ENCODE data around the gene WNT9A.
"Not testable (repeated sequence)": the region's sequence is repeated elsewhere in the genome, so short reads cannot be mapped to it uniquely, and the experiment has no call there.

WNT9A gene

GRCh38 chr1:227922501-227923352 is 25.0 kb downstream of the WNT9A start:
- DNase-seq = no peak

GRCh38 chr1:227921461-227922185 is 26.1 kb downstream of the WNT9A start:
- DNase-seq = no peak

- DNase-seq = no peak
Measured at GRCh38 chr1:227920896-227921295, 26.8 kb downstream of the WNT9A start.

GRCh38 chr1:227920426-227920825 is 27.3 kb downstream of the WNT9A start:
- no peak for DNase-seq

- no peak for DNase-seq
Measured at GRCh38 chr1:227919906-227920305, 27.8 kb downstream of the WNT9A start.

GRCh38 chr1:227918736-227919135 is 29.0 kb downstream of the WNT9A start:
- DNase-seq = no peak

GRCh38 chr1:227918083-227918700 is 29.5 kb downstream of the WNT9A start:
- DNase-seq = no peak

- no peak for DNase-seq
Measured at GRCh38 chr1:227917081-227917950, 30.4 kb downstream of the WNT9A start.

GRCh38 chr1:227916655-227917054 is 31.1 kb downstream of the WNT9A start:
- no peak for DNase-seq

- no peak for DNase-seq
Measured at GRCh38 chr1:227915564-227916553, 31.9 kb downstream of the WNT9A start.

GRCh38 chr1:227914801-227915563 is 32.8 kb downstream of the WNT9A start:
- no peak for DNase-seq

GRCh38 chr1:227913764-227914721 is 33.7 kb downstream of the WNT9A start:
- no peak for DNase-seq

GRCh38 chr1:227913396-227913763 is 34.4 kb downstream of the WNT9A start:
- no peak for DNase-seq

- DNase-seq = no peak
Measured at GRCh38 chr1:227912866-227913265, 34.9 kb downstream of the WNT9A start.

GRCh38 chr1:227911376-227911775 is 36.4 kb downstream of the WNT9A start:
- no peak for DNase-seq

- no peak for DNase-seq
Measured at GRCh38 chr1:227910511-227911153, 37.1 kb downstream of the WNT9A start.

GRCh38 chr1:227909923-227910328 is 37.8 kb downstream of the WNT9A start:
- DNase-seq = not testable (repeated sequence)

- no peak for DNase-seq
Measured at GRCh38 chr1:227909188-227909587, 38.5 kb downstream of the WNT9A start.

- DNase-seq = no peak
Measured at GRCh38 chr1:227908359-227908758, 39.4 kb downstream of the WNT9A start.

Data from hematopoietic multipotent progenitor cell treated with erythropoietin and hydrocortisone succinate and interleukin-3 and kit ligand, for 8 days (in vitro differentiated cells).